GM12878 (cell line): ENCODE measurements around the gene ITGB2.

Experiments used
- CREM ChIP-seq: IDR thresholded peaks from 2 replicates; pipeline ENCODE4 v1.6.1; 2014; ENCODE audit warnings: antibody characterized with exemption, low read depth
- CTCF ChIP-seq, 3 experiments: IDR thresholded peaks in 2 of 3; conservative IDR thresholded peaks in 1 of 3; 2 replicates each; pipeline ENCODE4 v1.5.1; 2011; ENCODE audit warnings: low read depth in 3 of 3, low read length in 3 of 3, mild to moderate bottlenecking in 3 of 3, control low read depth in 2 of 3, moderate library complexity in 2 of 3, inconsistent platforms in 1 of 3, mixed read lengths in 1 of 3; ENCODE audit not compliant: control insufficient read depth in 2 of 3, insufficient read depth in 1 of 3; ENCODE audit errors: extremely low read depth in 1 of 3
- EP300 ChIP-seq, 2 experiments: fragments of 150-350 bp in 1 of 2; IDR thresholded peaks; 2 replicates each; pipeline ENCODE4 v1.6.1; 2011 to 2012; ENCODE audit warnings: low read depth in 2 of 2, low read length in 2 of 2, borderline replicate concordance in 1 of 2, improper control_type of control experiment in 1 of 2, inconsistent platforms in 1 of 2; ENCODE audit not compliant: control insufficient read depth in 1 of 2
- MYB ChIP-seq: fragments of 150-350 bp; IDR thresholded peaks from 2 replicates; pipeline ENCODE4 v1.6.1; 2014; ENCODE audit warnings: mild to moderate bottlenecking, low read depth, low read length, borderline replicate concordance

DNA sequence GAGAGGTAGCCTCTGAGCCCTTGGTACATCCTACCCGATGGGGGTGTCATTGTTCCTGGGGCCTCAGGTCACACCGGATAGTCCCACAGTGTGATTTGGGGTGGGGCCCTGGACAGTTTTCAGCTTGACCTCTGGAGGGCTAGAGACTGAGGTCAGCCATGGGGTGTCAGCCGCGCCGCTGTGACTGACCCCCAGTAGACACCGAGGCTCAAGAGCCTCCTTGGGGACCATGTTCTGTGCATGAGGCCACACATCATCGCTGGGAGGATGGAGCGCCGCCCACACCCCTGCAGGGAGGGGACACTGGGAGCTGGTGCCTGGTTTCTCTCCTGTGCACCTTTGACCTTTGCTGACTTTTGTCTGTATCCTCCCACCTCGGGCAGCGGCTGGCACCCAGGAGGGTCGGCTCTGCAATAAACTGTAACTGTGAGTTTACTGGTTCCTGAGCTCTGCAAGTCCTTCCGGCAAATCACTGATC is 22.6 kb downstream of the ITGB2 start:
- no peak for TF ChIP-seq CREM
- TF ChIP-seq CTCF (IDR thresholded peaks at IDR 0.05 in 2 of 3, conservative IDR thresholded peaks at IDR 0.05 in 1 of 3; ENCODE audit: control insufficient read depth in 2 of 3, extremely low read depth in 1 of 3, insufficient read depth in 1 of 3, low read depth in 3 of 3, low read length in 3 of 3), result no peak
- TF ChIP-seq EP300 (IDR thresholded peaks at IDR 0.05; ENCODE audit: borderline replicate concordance in 1 of 2, control insufficient read depth in 1 of 2, low read depth in 2 of 2, low read length in 2 of 2), result no peak
- no peak for TF ChIP-seq MYB
